ENCODE results near the gene POLL. TPM values are rescaled to one million over a fixed set of nuclear protein-coding genes. Genes with fewer than 3 reads are reported as not detected.
A peak's percentile ranks its signal among the peaks of the same experiment; 100 is the strongest.

Gene POLL
- total RNA-seq, 5 donors from 2014 or later (not counting 1 experiment from before 2014, with no cell fraction given): 27.1 to 52.6 (median 43.4) TPM

- Histone ChIP-seq H3K36me3 (ENCODE audit: control insufficient read depth in 2 of 2, extremely low read depth in 1 of 2, insufficient read depth in 1 of 2, low read length in 1 of 2) (peaks cover 12 to 66% of the 10 kb centered on the region in 2 donors), H3K4me1 (ENCODE audit: control insufficient read depth in 1 of 2, extremely low read depth in 1 of 2, insufficient read depth in 2 of 2, low read length in 2 of 2) (no peaks in the 10 kb centered on the region), H3K27ac (ENCODE audit: low read length) (no peak overlapping the region), H3K4me3 (ENCODE audit: control insufficient read depth in 1 of 2, extremely low read depth in 1 of 2, low read length in 1 of 2) (no peak overlapping the region), H3K9me3 (no peaks in the 10 kb centered on the region), H3K27me3 (replicated peaks in 1 of 2; ENCODE audit: control insufficient read depth in 2 of 2, extremely low read depth in 1 of 2, insufficient read depth in 2 of 2, low read length in 1 of 2) (no peaks in the 10 kb centered on the region)
- Mint-ChIP-seq H3K4me3 (no peak overlapping the region), H3K9me3 (no peaks in the 10 kb centered on the region), H3K27me3 (no peaks in the 10 kb centered on the region), H3K27ac (no peak overlapping the region), H3K36me3 (peaks cover 54% of the 10 kb centered on the region), H3K4me1 (peaks cover 15 to 29% (median 17%) of the 10 kb centered on the region in 3 donors)
- no peak for DNase-seq
- 63% methylated on average over 1 of the region's 1 CpG for WGBS (ENCODE audit: insufficient coverage)
- ATAC-seq (replicated peaks in 1 of 4): no peak
- ChIA-PET CTCF (no interaction called here), POLR2A (no interaction called here)
These were observed 37.9 kb upstream of the POLL start for GRCh38 chr10:101625821-101626412.

- DNase-seq: no peak
- Histone ChIP-seq H3K27me3 (replicated peaks in 1 of 2; ENCODE audit: control insufficient read depth in 2 of 2, extremely low read depth in 1 of 2, insufficient read depth in 2 of 2, low read length in 1 of 2) (no peaks in the 10 kb centered on the region), H3K36me3 (ENCODE audit: control insufficient read depth in 2 of 2, extremely low read depth in 1 of 2, insufficient read depth in 1 of 2, low read length in 1 of 2) (peaks cover 17 to 69% of the 10 kb centered on the region in 2 donors), H3K27ac (ENCODE audit: low read length) (no peak overlapping the region), H3K9me3 (no peaks in the 10 kb centered on the region), H3K4me3 (ENCODE audit: control insufficient read depth in 1 of 2, extremely low read depth in 1 of 2, low read length in 1 of 2) (no peak overlapping the region), H3K4me1 (ENCODE audit: control insufficient read depth in 1 of 2, extremely low read depth in 1 of 2, insufficient read depth in 2 of 2, low read length in 2 of 2) (no peaks in the 10 kb centered on the region)
- ATAC-seq (replicated peaks in 1 of 4): no peak
- Mint-ChIP-seq H3K4me3 (no peak overlapping the region), H3K27ac (peak overlapping the region in 1 of 2 donors; percentile 55), H3K4me1 (peaks cover 9 to 20% (median 11%) of the 10 kb centered on the region in 3 donors), H3K9me3 (no peaks in the 10 kb centered on the region), H3K36me3 (peaks cover 56% of the 10 kb centered on the region), H3K27me3 (no peaks in the 10 kb centered on the region)
- ChIA-PET CTCF (interaction anchor here in 1 of 2 donors (0.5 kb wide), 1 partner anchor 155 kb away, joined by 3 read pairs; no protein-coding TSS in a partner anchor), POLR2A (no interaction called here)
- WGBS (ENCODE audit: insufficient coverage): 95% methylated on average over 3 of the region's 4 CpGs
These were observed 36.6 kb upstream of the POLL start for GRCh38 chr10:101624526-101625102.

- H3K4me3 ChIP-seq (ENCODE audit: control insufficient read depth in 1 of 2, extremely low read depth in 1 of 2, low read length in 1 of 2): no peak overlapping the region
- ATAC-seq (replicated peaks in 1 of 4) (no peak), DNase-seq (no peak)
- no peak overlapping the region for H3K27ac ChIP-seq (ENCODE audit: low read length)
- H3K36me3 Mint-ChIP-seq: peaks cover 56% of the 10 kb centered on the region
- no peaks in the 10 kb centered on the region for H3K4me1 ChIP-seq (ENCODE audit: control insufficient read depth in 1 of 2, extremely low read depth in 1 of 2, insufficient read depth in 2 of 2, low read length in 2 of 2)
- H3K9me3 ChIP-seq: no peaks in the 10 kb centered on the region
- POLR2A ChIA-PET: no interaction called here
- no peak overlapping the region for H3K27ac Mint-ChIP-seq
- H3K27me3 Mint-ChIP-seq: no peaks in the 10 kb centered on the region
- peaks cover 8 to 16% (median 9%) of the 10 kb centered on the region in 3 donors for H3K4me1 Mint-ChIP-seq
- WGBS (ENCODE audit: insufficient coverage): no CpG with 5 or more reads among the region's 1 CpG
- H3K36me3 ChIP-seq (ENCODE audit: control insufficient read depth in 2 of 2, extremely low read depth in 1 of 2, insufficient read depth in 1 of 2, low read length in 1 of 2): peaks cover 13 to 69% of the 10 kb centered on the region in 2 donors
- H3K9me3 Mint-ChIP-seq: no peaks in the 10 kb centered on the region
- no peaks in the 10 kb centered on the region for H3K27me3 ChIP-seq (replicated peaks in 1 of 2; ENCODE audit: control insufficient read depth in 2 of 2, extremely low read depth in 1 of 2, insufficient read depth in 2 of 2, low read length in 1 of 2)
- CTCF ChIA-PET: no interaction called here
- H3K4me3 Mint-ChIP-seq: no peak overlapping the region
These were observed 35.5 kb upstream of the POLL start for GRCh38 chr10:101623528-101623927.

GRCh38 chr10:101619983-101620382 is 31.9 kb upstream of the POLL start:
- Histone ChIP-seq H3K27me3 (replicated peaks in 1 of 2; ENCODE audit: control insufficient read depth in 2 of 2, extremely low read depth in 1 of 2, insufficient read depth in 2 of 2, low read length in 1 of 2) (no peaks in the 10 kb centered on the region), H3K4me3 (ENCODE audit: control insufficient read depth in 1 of 2, extremely low read depth in 1 of 2, low read length in 1 of 2) (no peak overlapping the region), H3K4me1 (ENCODE audit: control insufficient read depth in 1 of 2, extremely low read depth in 1 of 2, insufficient read depth in 2 of 2, low read length in 2 of 2) (no peaks in the 10 kb centered on the region), H3K9me3 (no peaks in the 10 kb centered on the region), H3K27ac (ENCODE audit: low read length) (no peak overlapping the region), H3K36me3 (ENCODE audit: control insufficient read depth in 2 of 2, extremely low read depth in 1 of 2, insufficient read depth in 1 of 2, low read length in 1 of 2) (peaks cover 14 to 82% of the 10 kb centered on the region in 2 donors)
- ATAC-seq (replicated peaks in 1 of 4) (no peak), DNase-seq (no peak)
- Mint-ChIP-seq H3K4me1 (peaks cover 0 to 10% (median 9%) of the 10 kb centered on the region in 3 donors), H3K27ac (no peak overlapping the region), H3K36me3 (peaks cover 59% of the 10 kb centered on the region), H3K27me3 (no peaks in the 10 kb centered on the region), H3K9me3 (no peaks in the 10 kb centered on the region), H3K4me3 (no peak overlapping the region)
- ChIA-PET CTCF (no interaction called here), POLR2A (no interaction called here)
- 100% methylated on average over 6 of the region's 6 CpGs for WGBS (ENCODE audit: insufficient coverage)

- no peak overlapping the region for H3K27ac Mint-ChIP-seq
- POLR2A ChIA-PET: no interaction called here
These were observed 30.8 kb upstream of the POLL start for GRCh38 chr10:101618871-101619270.

GRCh38 chr10:101617824-101618568 is 29.9 kb upstream of the POLL start:
- no peak overlapping the region for H3K4me3 Mint-ChIP-seq
- CTCF ChIA-PET: interaction anchor here (0.5 to 0.6 kb wide), 2 partner anchors 536 to 1130 kb away, joined by 3 read pairs; no protein-coding TSS in a partner anchor
- H3K9me3 Mint-ChIP-seq: no peaks in the 10 kb centered on the region
- peaks cover 0 to 6% (median 6%) of the 10 kb centered on the region in 3 donors for H3K4me1 Mint-ChIP-seq
- no peaks in the 10 kb centered on the region for H3K9me3 ChIP-seq
- no peak overlapping the region for H3K27ac ChIP-seq (ENCODE audit: low read length)
- POLR2A ChIA-PET: interaction anchor here in 1 of 2 donors (0.6 kb wide), 1 partner anchor 9 kb away, joined by 4 read pairs; no protein-coding TSS in a partner anchor
- peak overlapping the region; percentile 31 to 53 for H3K27ac Mint-ChIP-seq
- H3K36me3 ChIP-seq (ENCODE audit: control insufficient read depth in 2 of 2, extremely low read depth in 1 of 2, insufficient read depth in 1 of 2, low read length in 1 of 2): peaks cover 20 to 79% of the 10 kb centered on the region in 2 donors
- DNase-seq (no peak), ATAC-seq (replicated peaks in 1 of 4) (no peak)
- peaks cover 44% of the 10 kb centered on the region for H3K36me3 Mint-ChIP-seq
- WGBS (ENCODE audit: insufficient coverage): 97% methylated on average over 4 of the region's 4 CpGs
- H3K4me1 ChIP-seq (ENCODE audit: control insufficient read depth in 1 of 2, extremely low read depth in 1 of 2, insufficient read depth in 2 of 2, low read length in 2 of 2): no peaks in the 10 kb centered on the region
- H3K27me3 ChIP-seq (replicated peaks in 1 of 2; ENCODE audit: control insufficient read depth in 2 of 2, extremely low read depth in 1 of 2, insufficient read depth in 2 of 2, low read length in 1 of 2): no peaks in the 10 kb centered on the region
- H3K4me3 ChIP-seq (ENCODE audit: control insufficient read depth in 1 of 2, extremely low read depth in 1 of 2, low read length in 1 of 2): no peak overlapping the region
- no peaks in the 10 kb centered on the region for H3K27me3 Mint-ChIP-seq

More at GRCh38 chr10:101618871-101619270, 30.8 kb upstream of the POLL start:
- Histone ChIP-seq H3K36me3 (ENCODE audit: control insufficient read depth in 2 of 2, extremely low read depth in 1 of 2, insufficient read depth in 1 of 2, low read length in 1 of 2) (peaks cover 15 to 80% of the 10 kb centered on the region in 2 donors), H3K27ac (ENCODE audit: low read length) (no peak overlapping the region), H3K4me1 (ENCODE audit: control insufficient read depth in 1 of 2, extremely low read depth in 1 of 2, insufficient read depth in 2 of 2, low read length in 2 of 2) (no peaks in the 10 kb centered on the region), H3K4me3 (ENCODE audit: control insufficient read depth in 1 of 2, extremely low read depth in 1 of 2, low read length in 1 of 2) (no peak overlapping the region), H3K9me3 (no peaks in the 10 kb centered on the region), H3K27me3 (replicated peaks in 1 of 2; ENCODE audit: control insufficient read depth in 2 of 2, extremely low read depth in 1 of 2, insufficient read depth in 2 of 2, low read length in 1 of 2) (no peaks in the 10 kb centered on the region)
- Mint-ChIP-seq H3K4me3 (no peak overlapping the region), H3K36me3 (peaks cover 50% of the 10 kb centered on the region), H3K27me3 (no peaks in the 10 kb centered on the region), H3K9me3 (no peaks in the 10 kb centered on the region), H3K4me1 (peaks cover 0 to 6% (median 6%) of the 10 kb centered on the region in 3 donors)
- ATAC-seq (replicated peaks in 1 of 4) (no peak), DNase-seq (no peak)
- WGBS (ENCODE audit: insufficient coverage): 92% methylated on average over 2 of the region's 2 CpGs
- CTCF ChIA-PET: no interaction called here

All from T-cell (primary cell).